Mucosa of descending colon (tissue), 3 donors: Measurements from ENCODE around the gene MIX23. TPM values are rescaled to one million over a fixed set of nuclear protein-coding genes. Genes with fewer than 3 reads are reported as not detected.
"Not testable (repeated sequence)": the region's sequence is repeated elsewhere in the genome, so short reads cannot be mapped to it uniquely, and the experiment has no call there.

Experiments used
- ATAC-seq: fragments of 200-7000 bp; cut with Tn5 transposase; one replicate; pipeline ENCODE4 v1.9.1; 2020; ENCODE audit warnings: mild to moderate bottlenecking, moderate library complexity
- DNase-seq, 3 donors: peaks; one replicate each; pipeline ENCODE4 v3.0.0-alpha.2; 2020
- H3K36me3 ChIP-seq: fragments of 200-600 bp; one replicate; pipeline ENCODE4 v1.8.0; 2021; ENCODE audit warnings: low read depth, mild to moderate bottlenecking
- H3K4me1 ChIP-seq: fragments of 200-600 bp; one replicate; pipeline ENCODE4 v1.8.0; 2021; ENCODE audit warnings: low read depth, mild to moderate bottlenecking
- H3K4me3 ChIP-seq: fragments of 200-600 bp; one replicate; pipeline ENCODE4 v1.8.0; 2021; ENCODE audit warnings: mild to moderate bottlenecking
- H3K9me3 ChIP-seq: fragments of 200-600 bp; one replicate; pipeline ENCODE4 v1.8.0; 2021; ENCODE audit warnings: mild to moderate bottlenecking
- intact Hi-C, 2 donors: fragments of 100-400 bp; cut with DNase I in 1 of 2; cut with micrococcal nuclease in 1 of 2; formaldehyde crosslinking; loops; one replicate each; pipeline versions ENCODE4 v1.11.0 to v1.11.1; 2022; cut with DNase I, micrococcal nuclease
- total RNA-seq, 3 donors: library from RNA; stranded (reverse); fragmentation: NEBNext Ultra II Directional in 2 of 3; extraction: Animal tissue kit (Norgen Biotek cat#: 25700) in 2 of 3; gene quantifications; one replicate each; pipeline versions ENCODE4 v1.2.1 to v1.2.4, GENCODE V29; 2021 to 2023
- TF ChIP-seq, protein P1 (sequence below): fragments of 200-600 bp; IDR thresholded peaks from one replicate; pipeline ENCODE4 v1.8.0; 2022; ENCODE audit warnings: antibody characterized with exemption, mild to moderate bottlenecking
- donor health status: DM: no; HTN: no; CAD: no; lungs with moderate emphysema.
- donor health status: DM: no; HTN: no; CAD: no.
- donor health status: DM: no; HTN: yes; CAD: no.

The MIX23 gene
- total RNA-seq, 3 donors from 2014 or later = 27.5 to 37.7 (median 33.2) TPM

DNA sequence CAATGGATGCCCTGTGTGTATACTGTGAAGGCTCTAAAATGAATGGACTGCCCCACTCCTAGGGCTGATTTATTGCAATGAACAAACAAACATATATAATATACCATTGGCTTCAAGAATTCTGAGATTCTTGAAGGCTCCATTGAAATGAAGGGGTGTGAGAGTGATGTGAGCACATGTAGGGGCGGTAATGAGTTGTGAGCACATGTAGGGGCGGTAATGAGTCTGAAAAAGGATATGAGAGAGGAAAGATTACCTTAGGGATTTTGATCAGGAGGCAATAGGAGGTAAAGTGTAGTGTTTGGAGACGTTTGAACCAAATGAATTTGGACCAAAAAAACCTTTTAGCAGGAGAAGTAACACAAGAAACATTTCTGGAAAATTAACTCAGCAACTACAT, 4.7 kb upstream of the MIX23 start:
- Histone ChIP-seq H3K9me3 (no peaks in the 10 kb centered on the region), H3K36me3 (no peaks in the 10 kb centered on the region), H3K4me1 (peaks cover 16% of the 10 kb centered on the region), H3K4me3 (no peak overlapping the region)
- intact Hi-C loops = no loop called here
- ATAC-seq (no peak), DNase-seq (no peak)
- TF ChIP-seq, protein P1, sequence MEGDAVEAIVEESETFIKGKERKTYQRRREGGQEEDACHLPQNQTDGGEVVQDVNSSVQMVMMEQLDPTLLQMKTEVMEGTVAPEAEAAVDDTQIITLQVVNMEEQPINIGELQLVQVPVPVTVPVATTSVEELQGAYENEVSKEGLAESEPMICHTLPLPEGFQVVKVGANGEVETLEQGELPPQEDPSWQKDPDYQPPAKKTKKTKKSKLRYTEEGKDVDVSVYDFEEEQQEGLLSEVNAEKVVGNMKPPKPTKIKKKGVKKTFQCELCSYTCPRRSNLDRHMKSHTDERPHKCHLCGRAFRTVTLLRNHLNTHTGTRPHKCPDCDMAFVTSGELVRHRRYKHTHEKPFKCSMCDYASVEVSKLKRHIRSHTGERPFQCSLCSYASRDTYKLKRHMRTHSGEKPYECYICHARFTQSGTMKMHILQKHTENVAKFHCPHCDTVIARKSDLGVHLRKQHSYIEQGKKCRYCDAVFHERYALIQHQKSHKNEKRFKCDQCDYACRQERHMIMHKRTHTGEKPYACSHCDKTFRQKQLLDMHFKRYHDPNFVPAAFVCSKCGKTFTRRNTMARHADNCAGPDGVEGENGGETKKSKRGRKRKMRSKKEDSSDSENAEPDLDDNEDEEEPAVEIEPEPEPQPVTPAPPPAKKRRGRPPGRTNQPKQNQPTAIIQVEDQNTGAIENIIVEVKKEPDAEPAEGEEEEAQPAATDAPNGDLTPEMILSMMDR = no peak

DNA sequence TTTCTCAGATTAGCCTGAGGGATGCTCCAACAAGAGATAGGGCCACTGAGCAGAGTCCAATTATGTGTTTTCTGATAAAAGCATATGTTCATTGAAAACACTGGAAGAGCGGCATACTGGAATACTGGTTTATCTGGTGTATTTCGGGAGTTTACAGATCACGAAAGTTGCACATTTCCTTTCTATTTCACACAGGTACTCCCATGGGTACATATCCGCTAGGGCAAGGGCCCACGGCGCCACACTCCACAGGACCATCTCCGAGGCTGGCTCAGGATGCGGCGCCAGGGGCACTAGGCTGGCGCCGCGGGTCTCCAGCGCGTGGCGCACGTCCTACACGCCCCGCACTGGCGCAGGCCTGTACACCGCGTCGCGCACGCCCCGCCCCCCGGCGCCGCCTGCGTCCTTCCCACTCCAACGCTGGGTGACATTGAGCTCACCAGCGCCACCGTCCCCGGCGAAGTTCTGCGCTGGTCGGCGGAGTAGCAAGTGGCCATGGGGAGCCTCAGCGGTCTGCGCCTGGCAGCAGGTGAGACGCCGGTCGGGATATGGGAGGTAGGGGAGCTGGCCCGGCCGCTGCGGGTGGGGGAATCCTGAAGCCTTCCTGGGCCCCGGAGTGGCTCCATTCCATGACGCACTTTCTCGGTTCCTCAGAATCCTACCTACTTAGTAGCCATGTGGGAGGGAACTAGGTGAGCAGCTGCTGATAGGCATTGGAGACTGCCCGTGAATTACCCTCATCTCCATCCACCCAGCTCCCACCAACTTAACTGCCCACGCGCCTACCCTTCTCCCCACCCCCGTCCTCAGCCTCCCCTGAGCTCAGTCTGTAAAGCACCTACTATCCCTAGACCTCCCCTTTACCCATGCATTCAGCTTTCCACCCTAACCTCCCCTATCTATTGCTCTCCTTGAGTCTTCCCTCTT, 1.0 kb upstream of the MIX23 start, which contains the start of gene FAM162A:
FAM162A (plus strand) TSS at position 412 of the 927 bp plus-strand sequence; CDS start at position 496, 84 bp downstream.
- TF ChIP-seq, protein P1 = peak; percentile 55
- DNase-seq (peak; percentile 96 to 98 (median 97)), ATAC-seq (peak; percentile 96)
- intact Hi-C loops = no loop called here
- Histone ChIP-seq H3K36me3 (no peaks in the 10 kb centered on the region), H3K4me3 (peak within 1 kb of the TSS; percentile 56), H3K4me1 (peaks cover 22% of the 10 kb centered on the region), H3K9me3 (no peaks in the 10 kb centered on the region)

DNA sequence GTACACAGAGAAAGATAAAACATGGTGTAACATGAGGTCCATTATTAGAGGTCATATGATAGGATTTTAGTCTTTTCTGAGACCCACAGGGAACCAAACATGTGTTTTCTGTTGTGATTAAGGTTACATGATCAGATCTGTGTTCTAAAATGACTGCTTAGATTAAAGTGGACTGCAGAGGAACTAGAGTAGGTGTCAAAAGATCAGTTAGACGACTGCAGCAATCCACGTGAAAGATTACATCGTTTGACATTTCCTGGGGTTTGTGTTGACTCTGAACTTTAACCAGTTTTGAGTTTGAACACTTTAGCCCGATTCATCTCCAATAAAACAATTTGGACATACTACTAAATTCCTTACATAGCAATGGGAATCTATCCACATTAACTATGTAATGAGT, 5.1 kb downstream of the MIX23 start:
- TF ChIP-seq, protein P1 = no peak
- intact Hi-C loops = no loop called here
- no peak for ATAC-seq

DNA sequence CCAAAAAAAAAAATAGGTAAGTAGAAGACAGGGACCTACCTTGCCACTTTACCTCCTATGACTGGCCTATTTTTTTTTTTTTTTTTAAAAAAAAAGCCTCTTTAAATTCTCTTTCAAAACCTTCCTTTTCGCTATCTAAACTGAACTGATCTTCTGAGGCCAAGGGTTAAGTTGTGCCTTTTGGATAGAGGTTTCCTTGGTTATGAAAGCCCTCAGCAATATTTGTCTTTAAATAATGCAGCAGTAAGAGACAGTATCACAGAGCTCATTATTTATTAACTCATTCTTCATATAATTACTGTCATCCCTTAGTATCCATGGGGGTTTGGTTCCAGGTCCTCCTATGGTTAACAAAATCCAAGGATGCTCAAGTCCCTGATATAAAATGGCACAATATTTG, 9.0 kb downstream of the MIX23 start:
- no peak overlapping the region for H3K4me3 ChIP-seq
- DNase-seq (no peak), ATAC-seq (no peak)
- intact Hi-C loops = no loop called here
- peaks cover 11% of the 10 kb centered on the region for H3K4me1 ChIP-seq
- no peaks in the 10 kb centered on the region for H3K36me3 ChIP-seq
- TF ChIP-seq, protein P1 = no peak
- H3K9me3 ChIP-seq = no peaks in the 10 kb centered on the region

More for the DNA sequence above, 5.1 kb downstream of the MIX23 start:
- H3K4me1 ChIP-seq = peaks cover 7% of the 10 kb centered on the region
- DNase-seq = no peak
- H3K9me3 ChIP-seq = no peaks in the 10 kb centered on the region
- H3K36me3 ChIP-seq = no peaks in the 10 kb centered on the region
- H3K4me3 ChIP-seq = no peak overlapping the region

DNA sequence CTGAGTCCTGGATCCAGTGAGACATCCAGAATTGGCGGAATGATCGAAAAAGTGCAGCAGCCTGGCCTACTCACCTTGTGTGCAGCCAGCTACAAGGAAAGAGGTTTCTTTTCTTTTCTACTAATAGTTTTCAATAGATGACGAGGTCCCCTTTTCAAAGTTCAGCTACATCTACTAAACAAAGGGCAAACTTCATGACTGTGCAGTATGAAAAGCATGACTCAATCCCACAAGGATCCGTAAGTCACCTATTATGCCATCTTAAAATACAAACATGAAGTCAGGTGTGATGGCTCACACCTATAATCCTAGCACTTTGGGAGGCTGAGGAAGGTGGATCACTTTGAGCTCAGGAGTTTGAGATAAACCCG, 16.7 kb downstream of the MIX23 start:
- Histone ChIP-seq H3K4me1 (peaks cover 36% of the 10 kb centered on the region), H3K9me3 (no peaks in the 10 kb centered on the region), H3K4me3 (no peak overlapping the region), H3K36me3 (peaks cover 5% of the 10 kb centered on the region)
- intact Hi-C loops = no loop called here
- peak in 1 of 3 donors; percentile 21 for DNase-seq
- ATAC-seq = peak; percentile 54
- TF ChIP-seq, protein P1 = no peak

GRCh38 chr3:122365582-122366378, 17.3 kb downstream of the MIX23 start:
- intact Hi-C loops, H3K36me3 ChIP-seq, H3K4me3 ChIP-seq, H3K9me3 ChIP-seq: not testable (repeated sequence)
- ATAC-seq = peak; percentile 88
- DNase-seq = peak in 2 of 3 donors; percentile 61 to 64
- peaks cover 31% of the 10 kb centered on the region for H3K4me1 ChIP-seq
